Measurements from ENCODE around the gene RRP1.
A peak's percentile ranks its signal among the peaks of the same experiment; 100 is the strongest.

RRP1 gene

GRCh38 chr21:43778469-43779335, 10.7 kb upstream of the RRP1 start:
- DNase-seq, result peak; percentile 30

GRCh38 chr21:43779660-43780059, 9.7 kb upstream of the RRP1 start:
- no peak for DNase-seq

GRCh38 chr21:43781846-43782245, 7.5 kb upstream of the RRP1 start:
- DNase-seq, result no peak

GRCh38 chr21:43782431-43783097, 6.8 kb upstream of the RRP1 start:
- DNase-seq, result no peak

GRCh38 chr21:43783098-43783700, 6.2 kb upstream of the RRP1 start:
- DNase-seq, result no peak

- no peak for DNase-seq
Measured at GRCh38 chr21:43785134-43785533, 4.2 kb upstream of the RRP1 start.

GRCh38 chr21:43786300-43786806, 3.0 kb upstream of the RRP1 start:
- DNase-seq, result no peak

- no peak for DNase-seq
Measured at GRCh38 chr21:43786807-43787440, 2.5 kb upstream of the RRP1 start.

- no peak for DNase-seq
Measured at GRCh38 chr21:43790010-43790524, 690 bp downstream of the RRP1 start.

- no peak for DNase-seq
Measured at GRCh38 chr21:43792406-43792805, 3.0 kb downstream of the RRP1 start.

- DNase-seq, result no peak
Measured at GRCh38 chr21:43793243-43793642, 3.9 kb downstream of the RRP1 start.

- DNase-seq, result no peak
Measured at GRCh38 chr21:43794311-43794710, 4.9 kb downstream of the RRP1 start.

GRCh38 chr21:43794857-43795256, 5.5 kb downstream of the RRP1 start:
- no peak for DNase-seq

GRCh38 chr21:43797415-43797814, 8.0 kb downstream of the RRP1 start:
- no peak for DNase-seq

GRCh38 chr21:43797925-43798715, 8.7 kb downstream of the RRP1 start:
- DNase-seq, result no peak

- no peak for DNase-seq
Measured at GRCh38 chr21:43799301-43799840, 10.0 kb downstream of the RRP1 start.

GRCh38 chr21:43800124-43800523, 10.7 kb downstream of the RRP1 start:
- no peak for DNase-seq

GRCh38 chr21:43800566-43800965, 11.2 kb downstream of the RRP1 start:
- no peak for DNase-seq

GRCh38 chr21:43801006-43801783, 11.8 kb downstream of the RRP1 start:
- no peak for DNase-seq

GRCh38 chr21:43802713-43803313, 13.4 kb downstream of the RRP1 start:
- DNase-seq, result no peak

Measured in CD4-positive, alpha-beta T cell treated with Interleukin-6 for 4 hours (primary cell).